Measurements from ENCODE around the gene SLC12A2. TPM values are rescaled to one million over a fixed set of nuclear protein-coding genes. Genes with fewer than 3 reads are reported as not detected.

SLC12A2 gene
- total RNA-seq, 1 experiment from 2014 or later: 85.2 TPM

- no peak for TF ChIP-seq CTCF (IDR thresholded peaks at IDR 0.05; ENCODE audit: insufficient read depth in 1 of 2, low read depth in 1 of 2, low read length in 1 of 2, severe bottlenecking in 1 of 2, unreplicated experiment in 1 of 2)
- H3K4me1 Mint-ChIP-seq (ENCODE audit: low read depth, unreplicated experiment): peaks cover 18% of the 10 kb centered on the region
- BruUV-seq (replicated peaks): no TSS peak
- DNase-seq: no peak
- Histone ChIP-seq H3K4me1 (no peaks in the 10 kb centered on the region), H3K36me3 (ENCODE audit: control insufficient read depth, insufficient read depth, low read length) (no peaks in the 10 kb centered on the region), H3K27me3 (replicated peaks; ENCODE audit: control insufficient read depth, insufficient read depth, low read length) (no peaks in the 10 kb centered on the region), H3K4me3 (ENCODE audit: low read depth, low read length) (no peak overlapping the region), H3K9me3 (peaks cover 11% of the 10 kb centered on the region; the same call in 1 of the 2 replicates)
- H3K9me3 Mint-ChIP-seq (ENCODE audit: unreplicated experiment): peaks cover 14% of the 10 kb centered on the region
- intact Hi-C loops (cut with micrococcal nuclease; ENCODE audit: unreplicated experiment): no loop called here
- H3K4me3 Mint-ChIP-seq (ENCODE audit: unreplicated experiment): no peak overlapping the region
- ChIA-PET POLR2A (no interaction called here), CTCF (no interaction called here)
- H3K27me3 Mint-ChIP-seq (ENCODE audit: insufficient read depth, unreplicated experiment): no peaks in the 10 kb centered on the region
- peaks cover 20% of the 10 kb centered on the region for H3K36me3 Mint-ChIP-seq (ENCODE audit: insufficient read depth, unreplicated experiment)
- no peak overlapping the region for H3K27ac Mint-ChIP-seq (ENCODE audit: unreplicated experiment)
These were observed 17.4 kb downstream of the SLC12A2 start for GRCh38 chr5:128100860-128101557.

DNA sequence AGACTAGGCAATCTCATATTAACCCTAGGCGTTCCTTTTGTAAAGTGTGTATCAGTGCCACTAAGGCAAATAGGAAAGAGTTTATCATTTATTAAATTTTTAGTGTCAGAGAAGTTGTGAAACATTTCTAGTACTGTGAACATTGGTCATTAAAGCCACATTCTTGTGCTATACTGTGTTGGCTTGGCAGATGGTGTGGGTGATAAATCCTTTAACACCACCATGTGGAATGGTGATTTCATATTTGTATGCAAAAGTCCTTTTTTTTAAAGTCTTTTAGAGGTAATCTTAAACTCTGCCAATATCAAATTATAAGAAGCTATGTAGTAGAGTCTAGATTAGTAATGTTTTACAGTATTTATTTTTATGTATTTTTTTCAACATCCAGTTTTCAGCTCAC is 18.1 kb downstream of the SLC12A2 start:
- Histone ChIP-seq H3K27me3 (replicated peaks; ENCODE audit: control insufficient read depth, insufficient read depth, low read length) (no peaks in the 10 kb centered on the region), H3K36me3 (ENCODE audit: control insufficient read depth, insufficient read depth, low read length) (no peaks in the 10 kb centered on the region), H3K4me3 (ENCODE audit: low read depth, low read length) (no peak overlapping the region), H3K4me1 (no peaks in the 10 kb centered on the region), H3K9me3 (peaks cover 11% of the 10 kb centered on the region; the same call in 1 of the 2 replicates)
- ChIA-PET POLR2A (no interaction called here), CTCF (no interaction called here)
- no peak overlapping the region for H3K4me3 Mint-ChIP-seq (ENCODE audit: unreplicated experiment)
- DNase-seq: no peak
- peaks cover 20% of the 10 kb centered on the region for H3K4me1 Mint-ChIP-seq (ENCODE audit: low read depth, unreplicated experiment)
- intact Hi-C loops (cut with micrococcal nuclease; ENCODE audit: unreplicated experiment): no loop called here
- H3K9me3 Mint-ChIP-seq (ENCODE audit: unreplicated experiment): peaks cover 14% of the 10 kb centered on the region
- no TSS peak for BruUV-seq (replicated peaks)
- H3K27ac Mint-ChIP-seq (ENCODE audit: unreplicated experiment): no peak overlapping the region
- H3K36me3 Mint-ChIP-seq (ENCODE audit: insufficient read depth, unreplicated experiment): peaks cover 20% of the 10 kb centered on the region
- TF ChIP-seq CTCF (IDR thresholded peaks at IDR 0.05; ENCODE audit: insufficient read depth in 1 of 2, low read depth in 1 of 2, low read length in 1 of 2, severe bottlenecking in 1 of 2, unreplicated experiment in 1 of 2): no peak
- H3K27me3 Mint-ChIP-seq (ENCODE audit: insufficient read depth, unreplicated experiment): no peaks in the 10 kb centered on the region

DNA sequence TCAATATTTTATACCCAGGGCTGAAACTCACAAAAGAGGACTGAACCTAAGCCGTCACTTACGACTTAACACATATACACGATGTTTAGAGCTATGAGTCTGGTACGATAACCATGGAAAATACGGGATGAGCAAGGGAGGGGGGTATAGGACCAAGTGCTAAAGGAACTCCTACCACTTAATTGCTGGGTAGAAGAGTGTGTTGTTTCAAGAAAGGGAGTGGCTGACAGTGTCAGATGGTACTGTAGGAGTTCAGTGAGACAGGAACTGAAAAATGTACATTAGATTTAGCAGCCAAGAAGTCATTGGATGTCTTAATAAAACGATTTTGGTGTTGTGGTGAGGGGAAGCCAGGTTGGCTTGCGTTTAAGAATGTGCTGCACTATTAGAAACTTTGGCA is 21.6 kb downstream of the SLC12A2 start:
- Mint-ChIP-seq H3K36me3 (ENCODE audit: insufficient read depth, unreplicated experiment) (peaks cover 13% of the 10 kb centered on the region), H3K9me3 (ENCODE audit: unreplicated experiment) (no peaks in the 10 kb centered on the region), H3K4me1 (ENCODE audit: low read depth, unreplicated experiment) (peaks cover 20% of the 10 kb centered on the region), H3K4me3 (ENCODE audit: unreplicated experiment) (no peak overlapping the region), H3K27me3 (ENCODE audit: insufficient read depth, unreplicated experiment) (no peaks in the 10 kb centered on the region), H3K27ac (ENCODE audit: unreplicated experiment) (no peak overlapping the region)
- no TSS peak for BruUV-seq (replicated peaks)
- no peak overlapping the region for H3K4me3 ChIP-seq (ENCODE audit: low read depth, low read length)
- ChIA-PET POLR2A (no interaction called here), CTCF (no interaction called here)
- intact Hi-C loops (cut with micrococcal nuclease; ENCODE audit: unreplicated experiment): no loop called here
- no peaks in the 10 kb centered on the region for H3K27me3 ChIP-seq (replicated peaks; ENCODE audit: control insufficient read depth, insufficient read depth, low read length)
- H3K36me3 ChIP-seq (ENCODE audit: control insufficient read depth, insufficient read depth, low read length): no peaks in the 10 kb centered on the region
- no peak for TF ChIP-seq CTCF (IDR thresholded peaks at IDR 0.05; ENCODE audit: insufficient read depth in 1 of 2, low read depth in 1 of 2, low read length in 1 of 2, severe bottlenecking in 1 of 2, unreplicated experiment in 1 of 2)
- H3K9me3 ChIP-seq: no peaks in the 10 kb centered on the region
- no peak for DNase-seq
- no peaks in the 10 kb centered on the region for H3K4me1 ChIP-seq

Measured in Caco-2 (cell line).